ENCODE data around the gene RRP7A. TPM values are rescaled to one million over a fixed set of nuclear protein-coding genes. Genes with fewer than 3 reads are reported as not detected.
A peak's percentile ranks its signal among the peaks of the same experiment; 100 is the strongest.
"Not testable (repeated sequence)": the region's sequence is repeated elsewhere in the genome, so short reads cannot be mapped to it uniquely, and the experiment has no call there.

RRP7A gene, protein sequence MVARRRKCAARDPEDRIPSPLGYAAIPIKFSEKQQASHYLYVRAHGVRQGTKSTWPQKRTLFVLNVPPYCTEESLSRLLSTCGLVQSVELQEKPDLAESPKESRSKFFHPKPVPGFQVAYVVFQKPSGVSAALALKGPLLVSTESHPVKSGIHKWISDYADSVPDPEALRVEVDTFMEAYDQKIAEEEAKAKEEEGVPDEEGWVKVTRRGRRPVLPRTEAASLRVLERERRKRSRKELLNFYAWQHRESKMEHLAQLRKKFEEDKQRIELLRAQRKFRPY
- 31.2 TPM for total RNA-seq
- long read RNA-seq, transcript RRP7A-201 (7 exons, 3,801 nt) = major isoform, 106 of 129 reads
- long read RNA-seq, partial matches to known transcripts = 11 of 129 reads
- long read RNA-seq, other reads (novel, unspliced or antisense) = 12 of 129 reads

DNA sequence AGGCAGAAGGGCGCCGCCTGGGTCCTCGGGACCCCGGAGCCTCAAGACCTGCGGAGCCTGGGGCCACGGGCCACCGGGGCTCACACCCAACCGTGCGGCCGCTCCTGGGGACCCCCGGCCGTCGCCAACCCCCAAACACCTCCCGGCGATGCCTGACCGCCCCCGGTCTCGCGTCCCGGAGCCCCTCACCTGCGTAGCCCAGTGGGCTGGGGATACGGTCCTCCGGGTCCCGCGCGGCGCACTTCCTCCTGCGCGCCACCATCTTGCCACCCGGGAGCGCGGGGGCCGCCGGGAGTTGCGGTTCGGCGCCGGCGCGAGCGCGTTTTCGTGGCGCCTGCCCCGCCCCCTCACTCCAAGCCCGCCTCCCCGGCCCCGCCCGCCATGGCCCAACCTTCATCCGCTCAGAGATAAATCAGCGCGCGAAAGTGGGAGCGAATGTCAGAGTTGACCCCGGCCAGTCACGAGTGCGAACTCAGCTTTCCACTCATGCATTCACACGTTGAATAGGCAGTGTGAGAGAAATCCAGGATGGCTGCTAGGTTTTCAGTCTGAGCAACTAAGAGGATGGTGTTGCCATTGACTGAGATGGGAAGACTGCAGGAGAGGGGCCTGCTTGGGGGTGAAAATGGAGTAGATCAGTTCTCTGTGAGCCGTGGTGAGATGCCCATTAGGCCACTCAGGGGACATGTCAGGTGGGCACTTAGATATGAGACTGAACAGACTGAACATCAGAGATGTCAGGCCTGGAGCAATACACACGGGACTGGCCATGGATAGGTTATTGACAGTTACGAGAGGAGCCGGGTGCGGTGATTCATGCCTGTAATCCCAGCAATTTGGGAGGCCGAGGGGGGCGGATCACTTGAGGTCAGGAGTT lies at the start of gene RRP7A:
Gene RRP7A (minus strand): TSS at position 272 of the 877 bp plus-strand sequence. CDS start 10 bp downstream, at position 262.
- no peaks in the 10 kb centered on the region for H3K9me3 ChIP-seq
- H3K4me1 ChIP-seq = peaks cover 4% of the 10 kb centered on the region
- H3K27me3 ChIP-seq = no peaks in the 10 kb centered on the region
- ATAC-seq (peak; percentile 97), DNase-seq (peak; percentile 90)
- H3K27ac ChIP-seq = peak within 1 kb of the TSS; percentile 72
- H3K4me3 ChIP-seq = peak within 1 kb of the TSS; percentile 75
- intact Hi-C loops (cut with DNase I) = no loop called here
- peaks cover 20% of the 10 kb centered on the region for H3K36me3 ChIP-seq
- TF ChIP-seq, protein P1, sequence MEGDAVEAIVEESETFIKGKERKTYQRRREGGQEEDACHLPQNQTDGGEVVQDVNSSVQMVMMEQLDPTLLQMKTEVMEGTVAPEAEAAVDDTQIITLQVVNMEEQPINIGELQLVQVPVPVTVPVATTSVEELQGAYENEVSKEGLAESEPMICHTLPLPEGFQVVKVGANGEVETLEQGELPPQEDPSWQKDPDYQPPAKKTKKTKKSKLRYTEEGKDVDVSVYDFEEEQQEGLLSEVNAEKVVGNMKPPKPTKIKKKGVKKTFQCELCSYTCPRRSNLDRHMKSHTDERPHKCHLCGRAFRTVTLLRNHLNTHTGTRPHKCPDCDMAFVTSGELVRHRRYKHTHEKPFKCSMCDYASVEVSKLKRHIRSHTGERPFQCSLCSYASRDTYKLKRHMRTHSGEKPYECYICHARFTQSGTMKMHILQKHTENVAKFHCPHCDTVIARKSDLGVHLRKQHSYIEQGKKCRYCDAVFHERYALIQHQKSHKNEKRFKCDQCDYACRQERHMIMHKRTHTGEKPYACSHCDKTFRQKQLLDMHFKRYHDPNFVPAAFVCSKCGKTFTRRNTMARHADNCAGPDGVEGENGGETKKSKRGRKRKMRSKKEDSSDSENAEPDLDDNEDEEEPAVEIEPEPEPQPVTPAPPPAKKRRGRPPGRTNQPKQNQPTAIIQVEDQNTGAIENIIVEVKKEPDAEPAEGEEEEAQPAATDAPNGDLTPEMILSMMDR (IDR thresholded peaks at IDR 0.05) = no peak

DNA sequence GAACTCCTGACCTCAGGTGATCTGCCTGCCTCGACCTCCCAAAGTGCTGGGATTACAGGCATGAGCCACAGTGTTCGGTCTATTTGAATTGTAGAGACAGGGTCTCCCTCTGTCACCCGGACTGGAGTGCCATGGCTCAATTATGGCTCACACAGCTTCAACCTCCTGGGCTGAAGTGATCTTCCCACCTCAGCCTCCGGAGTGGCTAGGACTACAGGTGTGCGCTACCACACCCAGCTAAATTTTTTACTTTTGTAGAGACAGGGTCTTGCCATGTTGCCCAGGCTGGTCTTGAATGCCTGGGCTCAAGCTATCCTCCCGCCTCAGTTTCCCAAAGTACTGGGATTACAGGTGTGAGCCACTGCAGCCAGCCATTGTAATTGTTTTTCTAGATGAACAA lies 48.4 kb upstream of the RRP7A start:
- H3K27me3 ChIP-seq; H3K36me3 ChIP-seq; ATAC-seq; H3K4me3 ChIP-seq; H3K4me1 ChIP-seq; H3K27ac ChIP-seq; H3K9me3 ChIP-seq; DNase-seq; intact Hi-C loops (cut with DNase I): not testable (repeated sequence)

- Histone ChIP-seq H3K36me3 (no peaks in the 10 kb centered on the region), H3K27ac (no peak overlapping the region), H3K4me3 (no peak overlapping the region), H3K9me3 (no peaks in the 10 kb centered on the region), H3K27me3 (no peaks in the 10 kb centered on the region), H3K4me1 (peaks cover 4% of the 10 kb centered on the region)
- TF ChIP-seq, protein P1 (IDR thresholded peaks at IDR 0.05) = no peak
- intact Hi-C loops (cut with DNase I) = no loop called here
- DNase-seq = no peak
- no peak for ATAC-seq
Observed at GRCh38 chr22:42565956-42566355, 46.4 kb upstream of the RRP7A start.

- no peak for ATAC-seq
- no peaks in the 10 kb centered on the region for H3K36me3 ChIP-seq
- TF ChIP-seq, protein P1 (IDR thresholded peaks at IDR 0.05) = no peak
- DNase-seq = no peak
- no peak overlapping the region for H3K27ac ChIP-seq
- H3K9me3 ChIP-seq = no peaks in the 10 kb centered on the region
- intact Hi-C loops (cut with DNase I) = no loop called here
- no peaks in the 10 kb centered on the region for H3K27me3 ChIP-seq
- H3K4me1 ChIP-seq = peaks cover 4% of the 10 kb centered on the region
- H3K4me3 ChIP-seq = no peak overlapping the region
Observed at GRCh38 chr22:42564699-42565098, 45.1 kb upstream of the RRP7A start.

- ATAC-seq = not testable (repeated sequence)
Observed at GRCh38 chr22:42563943-42564342, 44.3 kb upstream of the RRP7A start.

GRCh38 chr22:42562684-42563083 lies 43.1 kb upstream of the RRP7A start:
- H3K4me1 ChIP-seq = peaks cover 4% of the 10 kb centered on the region
- no peaks in the 10 kb centered on the region for H3K27me3 ChIP-seq
- TF ChIP-seq, protein P1 (IDR thresholded peaks at IDR 0.05) = no peak
- no peak for DNase-seq
- no peak overlapping the region for H3K27ac ChIP-seq
- ATAC-seq = no peak
- intact Hi-C loops (cut with DNase I) = no loop called here
- H3K4me3 ChIP-seq = no peak overlapping the region
- no peaks in the 10 kb centered on the region for H3K36me3 ChIP-seq
- H3K9me3 ChIP-seq = no peaks in the 10 kb centered on the region

More at GRCh38 chr22:42563943-42564342, 44.3 kb upstream of the RRP7A start:
- intact Hi-C loops (cut with DNase I); H3K9me3 ChIP-seq; H3K4me3 ChIP-seq; H3K27me3 ChIP-seq; H3K27ac ChIP-seq; H3K4me1 ChIP-seq; DNase-seq; H3K36me3 ChIP-seq: not testable (repeated sequence)
